Keratinocyte (primary cell): ENCODE measurements around the gene GALNT2.

Experiments used
- CTCF ChIP-seq, 3 experiments: IDR thresholded peaks in 1 of 3; conservative IDR thresholded peaks in 1 of 3; optimal IDR thresholded peaks in 1 of 3; 2 replicates in 2 of 3; 3 replicates in 1 of 3; pipeline versions ENCODE3 to v1.5.1; 2011; ENCODE audit warnings: low read length in 3 of 3, mild to moderate bottlenecking in 3 of 3, moderate library complexity in 2 of 3, control low read depth in 1 of 3, inconsistent platforms in 1 of 3; ENCODE audit not compliant: insufficient read depth in 2 of 3; ENCODE audit errors: extremely low read depth in 1 of 3
- EZH2 ChIP-seq: IDR thresholded peaks from one replicate; pipeline ENCODE4 v1.6.1; 2012; ENCODE audit warnings: inconsistent platforms, mild to moderate bottlenecking, low read length, moderate library complexity

- TF ChIP-seq CTCF (optimal IDR thresholded peaks at IDR 0.05 in 1 of 3, IDR thresholded peaks at IDR 0.05 in 1 of 3, conservative IDR thresholded peaks at IDR 0.05 in 1 of 3; ENCODE audit: extremely low read depth in 1 of 3, insufficient read depth in 2 of 3, low read length in 3 of 3) (no peak), EZH2 (no peak)
Measured at GRCh38 chr1:230249695-230250480, 182.8 kb downstream of the GALNT2 start.
